ENCODE data around the gene ANKUB1. TPM values are rescaled to one million over a fixed set of nuclear protein-coding genes. Genes with fewer than 3 reads are reported as not detected.

Gene ANKUB1
- total and polyA plus RNA-seq, 4 donors = 0.19 TPM; not detected in 3

DNA sequence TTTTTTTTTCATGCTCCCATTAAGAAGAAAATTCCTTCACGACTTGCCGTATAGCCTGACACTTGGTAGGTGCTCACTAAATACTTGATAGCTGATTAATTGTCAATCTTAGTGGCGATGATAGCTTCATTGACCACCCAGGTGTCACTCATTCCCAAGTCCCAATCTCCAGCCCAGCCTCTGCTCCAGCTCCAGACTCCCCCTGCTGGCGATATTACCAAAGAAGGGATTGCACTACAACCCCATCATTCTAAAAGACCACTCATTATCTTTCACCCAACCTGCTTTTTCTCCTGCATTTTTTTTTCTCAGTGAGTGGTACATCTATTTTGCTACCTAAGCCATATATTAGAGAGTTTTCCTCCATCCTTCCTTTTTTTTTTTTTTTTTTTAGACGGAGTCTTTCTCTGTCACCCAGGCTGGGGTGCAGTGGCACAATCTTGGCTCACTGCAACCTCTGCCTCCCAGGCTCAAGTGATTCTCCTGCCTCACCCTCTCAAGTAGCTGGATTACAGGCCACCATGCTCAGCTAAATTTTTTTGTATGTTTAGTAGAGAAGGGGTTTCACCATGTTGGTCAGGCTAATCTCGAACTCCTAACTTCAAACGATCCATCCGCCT, 20.6 kb downstream of the ANKUB1 start:
- WGBS = 50% methylated on average over 8 of the region's 8 CpGs
- no peak for TF ChIP-seq SP1 (IDR thresholded peaks at IDR 0.05)
- TF ChIP-seq RAD21 (IDR thresholded peaks at IDR 0.05) = peak; percentile 74 to 85
- TF ChIP-seq, protein P1, sequence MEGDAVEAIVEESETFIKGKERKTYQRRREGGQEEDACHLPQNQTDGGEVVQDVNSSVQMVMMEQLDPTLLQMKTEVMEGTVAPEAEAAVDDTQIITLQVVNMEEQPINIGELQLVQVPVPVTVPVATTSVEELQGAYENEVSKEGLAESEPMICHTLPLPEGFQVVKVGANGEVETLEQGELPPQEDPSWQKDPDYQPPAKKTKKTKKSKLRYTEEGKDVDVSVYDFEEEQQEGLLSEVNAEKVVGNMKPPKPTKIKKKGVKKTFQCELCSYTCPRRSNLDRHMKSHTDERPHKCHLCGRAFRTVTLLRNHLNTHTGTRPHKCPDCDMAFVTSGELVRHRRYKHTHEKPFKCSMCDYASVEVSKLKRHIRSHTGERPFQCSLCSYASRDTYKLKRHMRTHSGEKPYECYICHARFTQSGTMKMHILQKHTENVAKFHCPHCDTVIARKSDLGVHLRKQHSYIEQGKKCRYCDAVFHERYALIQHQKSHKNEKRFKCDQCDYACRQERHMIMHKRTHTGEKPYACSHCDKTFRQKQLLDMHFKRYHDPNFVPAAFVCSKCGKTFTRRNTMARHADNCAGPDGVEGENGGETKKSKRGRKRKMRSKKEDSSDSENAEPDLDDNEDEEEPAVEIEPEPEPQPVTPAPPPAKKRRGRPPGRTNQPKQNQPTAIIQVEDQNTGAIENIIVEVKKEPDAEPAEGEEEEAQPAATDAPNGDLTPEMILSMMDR (IDR thresholded peaks at IDR 0.05; ENCODE audit: low read depth, low read length, missing input control) = peak; percentile 75
- TF ChIP-seq FOXA1 (IDR thresholded peaks at IDR 0.05) = no peak
- DNase-seq (ENCODE audit: low spot score) = peak; percentile 41

DNA sequence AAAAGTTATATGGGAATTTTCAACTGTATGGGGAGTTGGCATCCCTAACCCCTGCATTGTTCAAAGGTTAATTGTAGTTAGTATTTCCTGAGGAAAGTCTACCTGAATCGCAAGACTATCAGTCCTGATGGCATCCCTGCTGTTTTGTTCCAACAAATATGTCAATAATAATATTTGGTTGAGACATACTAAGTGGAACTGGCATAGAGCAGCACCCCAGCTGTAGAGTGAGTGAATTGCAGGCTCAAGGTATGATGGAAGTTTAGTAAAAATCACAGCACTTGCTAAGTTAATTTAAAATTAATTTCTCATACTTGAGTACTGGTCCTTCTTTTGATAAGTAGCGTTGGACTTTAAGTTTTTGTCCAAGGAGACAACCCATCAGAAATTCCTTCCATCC, 22.1 kb downstream of the ANKUB1 start:
- no peak overlapping the region for H3K9ac ChIP-seq (ENCODE audit: low read depth in 1 of 2, low read length in 2 of 2)
- no peaks in the 10 kb centered on the region for H3K9me3 ChIP-seq (ENCODE audit: control insufficient read depth in 4 of 4, low read length in 3 of 4)
- H3K27me3 ChIP-seq (ENCODE audit: control insufficient read depth in 4 of 4, insufficient read depth in 4 of 4, low read length in 3 of 4) = no peaks in the 10 kb centered on the region
- TF ChIP-seq, protein P2, sequence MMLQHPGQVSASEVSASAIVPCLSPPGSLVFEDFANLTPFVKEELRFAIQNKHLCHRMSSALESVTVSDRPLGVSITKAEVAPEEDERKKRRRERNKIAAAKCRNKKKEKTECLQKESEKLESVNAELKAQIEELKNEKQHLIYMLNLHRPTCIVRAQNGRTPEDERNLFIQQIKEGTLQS (IDR thresholded peaks at IDR 0.05) = no peak
- TF ChIP-seq NR2F2 (IDR thresholded peaks at IDR 0.05) (no peak), TAF1 (conservative IDR thresholded peaks at IDR 0.05) (no peak), RXRA (IDR thresholded peaks at IDR 0.05) (no peak), JUND (IDR thresholded peaks at IDR 0.05) (no peak), YY1 (IDR thresholded peaks at IDR 0.05) (no peak), FOXA2 (IDR thresholded peaks at IDR 0.05) (no peak), HNF4G (IDR thresholded peaks at IDR 0.05) (no peak), SP1 (IDR thresholded peaks at IDR 0.05) (no peak), FOXA1 (IDR thresholded peaks at IDR 0.05) (no peak)
- TF ChIP-seq, protein P3, sequence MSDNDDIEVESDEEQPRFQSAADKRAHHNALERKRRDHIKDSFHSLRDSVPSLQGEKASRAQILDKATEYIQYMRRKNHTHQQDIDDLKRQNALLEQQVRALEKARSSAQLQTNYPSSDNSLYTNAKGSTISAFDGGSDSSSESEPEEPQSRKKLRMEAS (IDR thresholded peaks at IDR 0.05) = no peak
- no peaks in the 10 kb centered on the region for H3K36me3 ChIP-seq (ENCODE audit: control insufficient read depth in 4 of 4, insufficient read depth in 3 of 4, low read depth in 1 of 4, low read length in 3 of 4)
- 77% methylated on average over 2 of the region's 2 CpGs for WGBS
- DNase-seq (ENCODE audit: low spot score) = no peak
- H3K4me3 ChIP-seq (ENCODE audit: low read depth in 1 of 3, low read length in 3 of 3) = no peak overlapping the region
- H3K27ac ChIP-seq (ENCODE audit: low read depth in 1 of 2, low read length in 2 of 2) = no peak overlapping the region
- H3K4me1 ChIP-seq (ENCODE audit: control insufficient read depth in 4 of 4, insufficient read depth in 4 of 4, low read length in 3 of 4) = no peaks in the 10 kb centered on the region

More for the DNA sequence above, 20.6 kb downstream of the ANKUB1 start:
- Histone ChIP-seq H3K27me3 (ENCODE audit: control insufficient read depth in 4 of 4, insufficient read depth in 4 of 4, low read length in 3 of 4) (no peaks in the 10 kb centered on the region), H3K36me3 (ENCODE audit: control insufficient read depth in 4 of 4, insufficient read depth in 3 of 4, low read depth in 1 of 4, low read length in 3 of 4) (no peaks in the 10 kb centered on the region), H3K4me1 (ENCODE audit: control insufficient read depth in 4 of 4, insufficient read depth in 4 of 4, low read length in 3 of 4) (no peaks in the 10 kb centered on the region), H3K27ac (ENCODE audit: low read depth in 1 of 2, low read length in 2 of 2) (no peak overlapping the region), H3K9me3 (ENCODE audit: control insufficient read depth in 4 of 4, low read length in 3 of 4) (no peaks in the 10 kb centered on the region), H3K4me3 (ENCODE audit: low read depth in 1 of 3, low read length in 3 of 3) (no peak overlapping the region), H3K9ac (ENCODE audit: low read depth in 1 of 2, low read length in 2 of 2) (no peak overlapping the region)

DNA sequence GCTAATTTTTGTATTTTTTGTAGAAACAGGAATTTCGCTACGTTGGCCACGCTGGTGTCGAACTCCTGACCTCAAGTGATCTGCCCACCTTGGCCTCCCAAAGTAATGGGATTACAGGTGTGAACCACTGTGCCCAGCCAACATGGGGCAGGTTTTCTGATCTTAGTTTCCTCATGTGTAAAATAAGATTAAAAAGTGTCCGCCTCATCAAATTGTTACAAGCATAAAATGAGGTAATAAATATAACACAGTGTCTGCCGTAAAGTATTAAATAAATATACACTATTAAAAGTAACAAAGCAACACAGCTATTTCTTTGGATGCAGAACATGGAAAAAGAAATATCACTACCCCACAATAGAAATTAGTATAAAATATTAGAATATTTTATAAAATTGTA, 23.6 kb downstream of the ANKUB1 start:
- Histone ChIP-seq H3K36me3 (ENCODE audit: control insufficient read depth in 4 of 4, insufficient read depth in 3 of 4, low read depth in 1 of 4, low read length in 3 of 4) (no peaks in the 10 kb centered on the region), H3K9ac (ENCODE audit: low read depth in 1 of 2, low read length in 2 of 2) (no peak overlapping the region), H3K4me1 (ENCODE audit: control insufficient read depth in 4 of 4, insufficient read depth in 4 of 4, low read length in 3 of 4) (no peaks in the 10 kb centered on the region), H3K9me3 (ENCODE audit: control insufficient read depth in 4 of 4, low read length in 3 of 4) (no peaks in the 10 kb centered on the region), H3K4me3 (ENCODE audit: low read depth in 1 of 3, low read length in 3 of 3) (no peak overlapping the region), H3K27ac (ENCODE audit: low read depth in 1 of 2, low read length in 2 of 2) (no peak overlapping the region), H3K27me3 (ENCODE audit: control insufficient read depth in 4 of 4, insufficient read depth in 4 of 4, low read length in 3 of 4) (no peaks in the 10 kb centered on the region)
- DNase-seq (ENCODE audit: low spot score) = no peak
- WGBS = 81% methylated on average over 6 of the region's 6 CpGs
- TF ChIP-seq, protein P1 (IDR thresholded peaks at IDR 0.05; ENCODE audit: low read depth, low read length, missing input control) = no peak
- TF ChIP-seq GABPA (IDR thresholded peaks at IDR 0.05 in 1 of 2, conservative IDR thresholded peaks at IDR 0.05 in 1 of 2) (no peak), TAF1 (conservative IDR thresholded peaks at IDR 0.05) (no peak), HNF4G (IDR thresholded peaks at IDR 0.05) (no peak), RAD21 (IDR thresholded peaks at IDR 0.05) (no peak)

Measured in liver (tissue), 9 donors.